Pons (tissue), 1 donor: ENCODE data around the gene APBB2.

Source experiments
- DNase-seq: peaks from one replicate; pipeline ENCODE4 v3.0.0-alpha.2; 2016; ENCODE audit warnings: low spot score

Gene APBB2

GRCh38 chr4:41215969-41216293, 1.6 kb upstream of the APBB2 start:
- DNase-seq: no peak

DNA sequence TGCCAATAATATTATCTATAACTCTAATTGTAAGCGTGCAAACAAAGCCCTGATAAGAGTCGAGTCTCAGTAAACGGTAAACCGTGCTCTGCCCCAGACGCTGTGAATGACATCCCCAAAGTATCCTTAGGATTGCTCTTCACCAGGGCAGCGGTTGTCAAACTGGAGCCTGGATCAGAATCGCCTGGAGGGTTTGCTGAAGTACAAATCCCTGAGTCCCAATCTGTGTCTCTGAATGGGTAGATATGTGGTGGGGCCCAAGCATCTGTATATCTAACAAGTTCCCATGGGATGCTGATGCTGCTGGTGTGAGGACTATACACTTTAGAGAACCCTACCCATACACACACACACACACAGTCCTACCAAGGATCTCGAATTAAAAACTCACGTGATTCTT, 813 bp upstream of the APBB2 start:
- DNase-seq: no peak

DNA sequence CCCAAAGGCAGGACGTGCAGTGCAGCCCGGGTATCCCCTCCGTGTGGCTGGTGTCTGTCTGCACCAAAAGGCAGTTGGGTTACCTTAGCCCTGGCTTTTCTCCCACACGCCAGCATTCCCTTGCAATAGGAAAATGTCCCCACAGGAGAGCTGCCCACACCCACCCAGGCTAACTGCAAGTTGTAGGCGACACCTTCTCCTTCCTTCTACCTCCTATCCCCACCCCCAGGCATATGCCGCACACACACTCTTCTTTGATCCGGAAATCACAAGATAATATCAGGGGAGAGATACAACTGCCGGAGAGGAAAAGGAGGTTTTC, 444 bp upstream of the APBB2 start:
- no peak for DNase-seq

DNA sequence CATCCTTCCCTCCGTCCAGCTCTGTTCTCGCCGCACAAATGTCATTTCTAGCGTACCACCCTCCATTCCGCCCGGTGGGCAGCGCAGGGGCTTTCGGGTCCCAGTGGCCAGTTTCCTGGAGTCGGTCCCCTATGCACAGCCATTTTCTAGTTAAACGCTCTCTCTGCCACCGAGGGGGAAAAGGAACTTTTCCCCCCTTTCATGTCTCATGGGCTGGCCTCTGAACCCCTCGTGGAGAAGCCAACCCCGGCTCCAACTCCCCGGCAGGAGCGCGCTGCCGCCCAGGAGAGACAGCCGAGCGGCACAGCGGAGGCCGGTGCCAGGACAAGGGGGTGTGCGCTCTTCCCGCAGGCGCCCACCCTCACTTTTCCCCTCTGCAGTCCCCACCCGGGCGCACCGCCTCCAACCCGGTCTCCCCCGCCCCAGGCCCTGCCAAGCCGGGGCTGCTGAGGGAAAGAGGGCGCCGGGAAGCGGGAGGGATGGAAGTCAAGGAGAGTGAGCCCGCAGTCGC, 662 bp downstream of the APBB2 start:
- DNase-seq: no peak

GRCh38 chr4:41212616-41213203, 1.6 kb downstream of the APBB2 start:
- DNase-seq: peak; percentile 84

DNA sequence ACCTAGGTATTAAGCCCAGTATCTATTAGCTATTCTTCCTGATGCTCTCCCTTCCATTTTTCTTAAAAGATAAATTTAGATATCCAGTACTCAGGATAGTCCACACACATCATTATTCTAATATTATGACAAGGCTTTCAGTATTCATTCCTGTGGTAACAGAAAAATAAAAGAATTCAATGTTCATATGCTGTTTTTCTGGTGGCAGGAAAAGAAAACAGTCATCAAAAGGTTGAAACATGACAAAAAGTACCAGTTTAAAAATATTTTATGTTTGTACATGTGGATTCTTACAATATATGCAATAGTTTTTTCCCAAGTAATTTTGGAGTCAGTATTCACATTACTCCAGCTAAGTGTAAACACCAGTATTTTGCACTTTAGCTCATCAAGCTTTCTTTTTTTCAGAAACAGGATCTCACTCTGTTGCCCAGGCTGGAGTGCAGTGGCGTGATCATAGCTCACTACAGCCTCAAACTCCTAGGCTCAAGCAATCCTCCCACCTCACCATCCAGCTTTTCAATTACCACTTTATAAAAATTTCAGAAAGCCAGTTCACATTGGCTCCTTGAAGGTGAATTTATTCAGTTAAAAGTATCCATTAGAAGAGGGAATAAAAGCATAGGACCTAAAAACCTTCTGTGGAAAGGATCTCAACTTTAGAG, 2.3 kb downstream of the APBB2 start:
- no peak for DNase-seq

DNA sequence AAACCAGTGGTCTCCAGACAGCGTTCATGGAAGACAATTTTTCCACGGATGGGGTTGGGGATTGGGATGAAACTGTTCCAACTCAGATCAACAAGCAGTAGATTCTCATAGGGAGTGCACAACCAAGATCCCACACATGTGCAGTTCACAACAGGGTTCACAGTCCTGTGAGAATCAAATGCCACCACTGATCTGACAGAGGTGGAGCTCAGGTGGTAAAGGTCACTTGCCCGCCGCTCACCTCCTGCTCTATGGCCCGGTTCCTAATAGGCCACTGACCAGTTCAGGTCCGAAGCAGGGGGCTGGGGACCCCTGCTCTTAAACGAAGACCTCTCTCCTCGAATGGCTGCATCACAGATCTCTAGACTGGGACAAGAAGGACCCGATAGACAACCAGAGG, 4.4 kb downstream of the APBB2 start:
- DNase-seq: no peak

- no peak for DNase-seq
Measured at GRCh38 chr4:41209187-41209586, 5.2 kb downstream of the APBB2 start.

- DNase-seq: no peak
Measured at GRCh38 chr4:41207291-41207831, 7.0 kb downstream of the APBB2 start.

DNA sequence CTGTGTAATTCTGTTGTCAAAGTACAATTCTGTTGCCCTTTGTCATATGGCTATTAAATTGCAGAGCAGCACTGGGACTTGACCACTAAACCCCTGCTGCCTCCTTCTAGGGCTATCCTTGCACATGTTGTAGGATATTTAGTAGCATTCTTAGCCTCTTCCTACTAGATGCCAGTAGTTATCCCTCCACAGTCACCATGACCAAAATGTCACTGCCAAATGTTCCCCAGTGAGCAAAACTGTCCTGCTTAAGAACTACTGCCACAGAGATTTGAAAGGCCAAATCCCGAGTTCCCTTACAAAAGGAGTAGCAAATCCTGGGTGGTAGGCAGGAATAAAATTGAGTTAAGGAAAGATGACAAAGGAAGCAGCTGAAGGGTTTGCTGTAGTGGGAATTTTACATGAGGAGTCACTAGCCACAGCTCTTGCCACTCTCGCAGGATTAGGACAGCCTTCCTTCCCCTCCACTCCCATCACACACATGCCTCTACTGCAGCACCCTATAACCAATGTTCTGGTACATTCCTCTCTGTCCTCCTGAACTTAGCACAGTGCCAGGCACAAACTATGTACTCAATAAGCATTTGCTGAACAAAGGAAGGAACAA, 8.4 kb downstream of the APBB2 start:
- DNase-seq: no peak

DNA sequence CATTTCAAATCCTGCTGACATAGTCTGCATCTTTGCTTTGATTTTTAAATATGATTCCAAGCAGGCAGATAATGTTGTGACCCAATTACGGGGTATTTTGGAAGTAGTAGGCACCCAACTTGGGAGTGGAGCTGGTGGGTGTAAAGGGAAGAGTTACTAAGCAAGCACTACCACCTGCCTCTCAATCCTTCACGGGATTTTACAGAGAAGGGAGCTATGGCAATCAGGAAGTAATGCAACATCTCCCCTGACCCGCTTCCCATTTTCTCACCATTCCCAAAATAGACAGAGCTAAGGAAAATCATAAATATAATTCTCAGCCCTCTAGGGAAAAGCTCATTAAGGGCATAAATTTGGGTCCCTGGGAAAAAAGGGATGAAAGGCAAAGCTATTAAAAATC, 9.2 kb downstream of the APBB2 start:
- no peak for DNase-seq

DNA sequence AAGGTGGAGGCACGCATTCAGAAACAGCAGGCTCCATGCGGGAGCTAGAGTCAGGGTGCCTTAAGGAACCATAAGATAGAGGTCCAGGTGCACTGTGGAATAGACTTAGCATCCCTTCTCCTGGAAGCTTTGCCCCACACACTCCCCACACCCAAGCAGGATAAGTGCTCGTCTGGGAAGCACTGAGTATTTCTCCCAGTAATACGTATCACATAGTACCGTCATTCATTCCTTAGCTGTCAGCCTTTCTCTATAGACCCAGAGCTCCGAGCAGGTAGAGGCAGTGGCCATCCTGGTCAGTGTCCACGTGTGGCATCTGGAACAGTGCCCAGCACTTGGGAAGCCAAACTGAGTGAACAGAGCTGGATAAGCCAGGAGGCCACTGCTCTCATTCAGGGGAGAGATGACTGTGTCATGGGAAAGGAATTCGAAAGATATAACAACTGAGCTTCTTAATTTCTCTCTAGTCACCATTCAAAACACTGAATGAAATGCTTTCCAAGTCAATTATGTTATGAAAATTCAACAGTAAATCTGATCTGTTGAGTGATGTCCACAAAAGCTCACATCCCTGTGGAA, 9.9 kb downstream of the APBB2 start:
- DNase-seq: no peak

GRCh38 chr4:41203841-41204240, 10.5 kb downstream of the APBB2 start:
- no peak for DNase-seq

- DNase-seq: no peak
Measured at GRCh38 chr4:41202820-41203568, 11.3 kb downstream of the APBB2 start.

GRCh38 chr4:41202356-41202755, 12.0 kb downstream of the APBB2 start:
- DNase-seq: no peak

- no peak for DNase-seq
Measured at GRCh38 chr4:41200486-41201017, 13.8 kb downstream of the APBB2 start.

DNA sequence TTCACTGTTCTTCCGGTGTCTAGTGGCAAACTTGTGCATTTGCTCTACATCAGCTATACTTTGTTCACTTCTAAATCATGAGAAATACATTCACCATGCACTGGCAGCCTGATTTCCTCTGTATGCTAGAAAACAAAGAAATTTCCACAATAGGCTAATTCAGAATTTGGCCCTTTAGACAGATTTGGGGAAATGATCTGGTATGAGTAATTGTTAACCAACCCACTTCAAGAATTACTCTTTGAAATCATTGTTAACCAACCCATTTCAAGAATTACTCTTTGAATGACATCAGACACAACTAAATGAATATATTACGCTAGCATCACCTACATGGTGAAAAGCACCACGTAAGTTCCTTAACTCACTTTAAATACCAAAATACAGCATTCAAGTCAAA, 14.6 kb downstream of the APBB2 start:
- DNase-seq: peak; percentile 78

DNA sequence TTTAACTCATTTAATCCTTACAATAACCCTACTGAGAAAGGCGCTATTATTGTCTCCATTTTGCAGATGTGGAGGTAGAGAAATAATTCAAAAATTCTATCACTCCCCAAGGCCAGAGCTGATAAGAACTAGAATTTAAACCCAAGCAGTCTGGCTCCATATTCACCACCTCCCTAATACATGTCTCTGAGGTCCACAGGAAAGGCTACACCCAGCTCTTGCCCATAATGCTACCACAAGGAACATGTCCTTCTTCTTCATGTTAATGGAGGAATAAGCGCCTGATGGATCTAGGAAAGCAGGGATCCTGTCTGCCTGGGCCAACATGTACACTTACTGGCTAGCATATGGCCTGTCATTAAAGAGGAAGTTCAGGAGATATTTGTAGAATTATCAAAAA, 16.3 kb downstream of the APBB2 start:
- DNase-seq: no peak

DNA sequence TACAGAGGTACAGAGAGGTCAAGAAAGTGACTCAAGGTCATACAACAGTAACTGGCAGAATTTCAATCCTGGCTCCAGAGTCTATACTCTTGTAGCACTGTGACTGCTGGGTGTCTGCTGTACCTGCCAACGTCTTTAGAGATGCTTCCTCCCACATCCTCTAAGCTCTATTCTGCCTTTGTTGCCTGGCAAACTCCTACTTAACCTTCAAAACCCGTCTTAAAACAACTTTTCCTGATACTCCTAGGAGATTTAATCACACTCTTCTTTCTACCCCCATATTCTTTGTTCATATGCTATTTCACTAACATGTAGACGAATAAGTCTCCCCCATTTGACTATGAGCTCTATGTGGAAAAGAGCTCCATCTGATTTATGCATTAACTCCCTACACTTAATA, 16.8 kb downstream of the APBB2 start:
- DNase-seq: no peak

GRCh38 chr4:41196633-41197332, 17.6 kb downstream of the APBB2 start:
- DNase-seq: no peak

DNA sequence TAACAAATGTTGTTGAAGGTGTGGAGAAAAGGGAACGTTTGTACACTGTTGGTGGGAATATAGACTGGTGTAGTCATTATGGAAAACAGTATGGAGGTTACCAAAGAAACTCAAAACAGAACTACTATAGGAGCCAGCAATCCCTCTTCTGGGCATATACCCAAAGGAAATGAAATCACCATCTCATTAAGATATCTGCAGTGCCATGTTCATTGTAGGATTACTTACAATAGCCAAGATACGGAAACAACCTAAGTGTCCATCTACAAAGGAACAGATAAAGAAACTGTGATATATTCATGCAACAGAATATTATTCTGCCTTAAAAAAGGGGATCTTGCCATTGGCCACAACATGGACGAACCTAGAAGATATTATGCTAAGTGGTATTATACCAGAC, 22.2 kb downstream of the APBB2 start:
- DNase-seq: no peak

GRCh38 chr4:41189666-41190065, 24.7 kb downstream of the APBB2 start:
- peak; percentile 20 for DNase-seq
